Spleen (tissue), 11 donors: ENCODE data around the gene DNAJA2. TPM values are rescaled to one million over a fixed set of nuclear protein-coding genes. Genes with fewer than 3 reads are reported as not detected.

Source experiments
- DNase-seq: peaks from one replicate; pipeline ENCODE4 v3.0.0-alpha.2; 2020
- H3K27ac ChIP-seq, 8 donors: fragments of 200-600 bp; sonication (generic) in 7 of 8; 1 replicate in 4 of 8; 2 replicates in 4 of 8; pipeline versions ENCODE4 v1.5.0 to v1.8.0; 2016 to 2021; ENCODE audit warnings: inconsistent platforms in 4 of 8, mild to moderate bottlenecking in 4 of 8, moderate library complexity in 1 of 8
- H3K27me3 ChIP-seq, 7 donors: fragments of 200-600 bp; sonication (generic) in 6 of 7; replicated peaks in 1 of 7; 1 replicate in 4 of 7; 2 replicates in 3 of 7; pipeline versions ENCODE4 v1.5.0 to v1.8.0; 2016 to 2021; ENCODE audit warnings: inconsistent platforms in 3 of 7, mild to moderate bottlenecking in 1 of 7
- H3K36me3 ChIP-seq, 6 donors: fragments of 200-600 bp; sonication (generic) in 5 of 6; 1 replicate in 4 of 6; 2 replicates in 2 of 6; pipeline versions ENCODE4 v1.5.0 to v1.8.0; 2016 to 2021; ENCODE audit warnings: inconsistent platforms in 2 of 6
- H3K4me1 ChIP-seq, 6 donors: fragments of 200-600 bp; sonication (generic) in 5 of 6; 1 replicate in 3 of 6; 2 replicates in 3 of 6; pipeline versions ENCODE4 v1.5.0 to v1.8.0; 2016 to 2021; ENCODE audit warnings: inconsistent platforms in 3 of 6
- H3K4me3 ChIP-seq, 8 donors: fragments of 200-600 bp; sonication (generic) in 7 of 8; 1 replicate in 4 of 8; 2 replicates in 4 of 8; pipeline versions ENCODE4 v1.5.0 to v1.8.0; 2016 to 2021; ENCODE audit warnings: inconsistent platforms in 4 of 8, mild to moderate bottlenecking in 4 of 8, moderate library complexity in 2 of 8
- H3K9me3 ChIP-seq, 8 donors: fragments of 200-600 bp; sonication (generic) in 7 of 8; 1 replicate in 4 of 8; 2 replicates in 4 of 8; pipeline versions ENCODE4 v1.5.0 to v1.8.0; 2016 to 2021; ENCODE audit warnings: inconsistent platforms in 4 of 8
- CTCF ChIP-seq, 11 experiments: fragments of 200-600 bp in 7 of 11; fragments of 450-650 bp in 4 of 11; sonication (generic) in 4 of 11; IDR thresholded peaks in 8 of 11; conservative IDR thresholded peaks in 3 of 11; 1 replicate in 7 of 11; 2 replicates in 4 of 11; pipeline versions ENCODE4 v1.4.0 to v1.8.0; 2016 to 2021; ENCODE audit warnings: antibody characterized with exemption in 11 of 11, inconsistent platforms in 4 of 11, mild to moderate bottlenecking in 1 of 11
- POLR2A ChIP-seq, 3 donors: fragments of 450-650 bp; IDR thresholded peaks; one replicate each; pipeline ENCODE4 v1.5.1; 2017; ENCODE audit warnings: antibody characterized with exemption in 3 of 3, mild to moderate bottlenecking in 1 of 3
- POLR2AphosphoS5 ChIP-seq, 3 donors: sonication (generic); formaldehyde crosslinking; IDR thresholded peaks; one replicate each; pipeline ENCODE4 v1.5.1; 2017; ENCODE audit warnings: antibody characterized with exemption in 3 of 3
- WGBS, 5 donors: extraction: QIAGEN DNeasy Blood & Tissue Kit in 3 of 5; methylation state at CpG; one replicate each; pipeline versions ENCODE4 v1.1.5 to v1.1.7; 2013 to 2018; 5-methylcytosine and 5-hydroxymethylcytosine counted together
- intact Hi-C: fragments of 100-400 bp; cut with DNase I; formaldehyde crosslinking; loops from one replicate; pipeline ENCODE4 v1.15.0; 2023; ENCODE audit warnings: low total_unique reads
- polyA plus RNA-seq, 3 donors: library from polyadenylated mRNA; stranded (reverse); fragments of 200-250 nt; gene quantifications; one replicate each; pipeline ENCODE4 v1.2.1, GENCODE V29; 2013
- total RNA-seq, 7 donors: library from RNA; depleted of rRNA in 3 of 7; stranded (reverse); fragments of >200 nt in 3 of 7; fragmentation: NEBNext Ultra II Directional in 4 of 7; extraction: Animal tissue kit (Norgen Biotek cat#: 25700) in 4 of 7; gene quantifications; one replicate each; pipeline versions ENCODE4 v1.1.0 to v1.2.1, GENCODE V29; 2016 to 2021
- donor health status: healthy with polysubstance abuse.
- donor health status: DM: no; HTN: no; CAD: no; lungs with moderate emphysema.
- donor health status: DM: no; HTN: no; CAD: no.
- donor health status: Bipolar disorder and iron deficiency.
- donor health status: healthy.
- donor health status: DM: no; HTN: no; CAD: no.
- donor health status: DM: yes; HTN: yes; CAD: no.

The DNAJA2 gene
- total and polyA plus RNA-seq, 10 donors = 25.0 to 61.5 (median 50.4) TPM

- intact Hi-C loops = loop anchor here (10.0 kb wide), 2 partner anchors 169 to 489 kb away; partner anchors contain the start of genes ITFG1, NETO2 and PHKB
- H3K9me3 ChIP-seq = no peaks in the 10 kb centered on the region
- WGBS, 5 donors = 63 to 78% (median 77%) methylated on average over 4 of the region's 4 CpGs
- no peak for DNase-seq
- H3K4me1 ChIP-seq = peaks cover 22 to 36% (median 26%) of the 10 kb centered on the region in 6 donors
- no peak overlapping the region for H3K4me3 ChIP-seq
- H3K27ac ChIP-seq = no peak overlapping the region
- H3K36me3 ChIP-seq = peaks cover 0 to 9% (median 2%) of the 10 kb centered on the region in 6 donors
- no peaks in the 10 kb centered on the region for H3K27me3 ChIP-seq
- no peak for TF ChIP-seq POLR2AphosphoS5 (IDR thresholded peaks at IDR 0.05)
- no peak for TF ChIP-seq POLR2A (IDR thresholded peaks at IDR 0.05)
- no peak for TF ChIP-seq CTCF (IDR thresholded peaks at IDR 0.05 in 8 of 11, conservative IDR thresholded peaks at IDR 0.05 in 3 of 11)
Observed at GRCh38 chr16:46975908-46976470, 2.5 kb upstream of the DNAJA2 start.

- no peak for DNase-seq
- intact Hi-C loops = loop anchor here (10.0 kb wide), 2 partner anchors 170 to 490 kb away; partner anchors contain the start of genes ITFG1, NETO2 and PHKB
- Histone ChIP-seq H3K4me1 (peaks cover 25 to 45% (median 33%) of the 10 kb centered on the region in 6 donors), H3K9me3 (no peaks in the 10 kb centered on the region), H3K4me3 (no peak overlapping the region), H3K27ac (no peak overlapping the region), H3K36me3 (peaks cover 0 to 18% (median 6%) of the 10 kb centered on the region in 6 donors), H3K27me3 (no peaks in the 10 kb centered on the region)
- no peak for TF ChIP-seq POLR2AphosphoS5 (IDR thresholded peaks at IDR 0.05)
- 94 to 97% (median 96%) methylated on average over 11 of the region's 11 CpGs for WGBS, 5 donors
Observed at GRCh38 chr16:46975165-46975564, 1.7 kb upstream of the DNAJA2 start.

- WGBS, 5 donors = 64 to 77% (median 65%) methylated on average over 6 of the region's 6 CpGs
- intact Hi-C loops = loop anchor here (10.0 kb wide), 2 partner anchors 170 to 490 kb away; partner anchors contain the start of genes ITFG1, NETO2 and PHKB
- Histone ChIP-seq H3K27me3 (no peaks in the 10 kb centered on the region), H3K4me1 (peaks cover 30 to 53% (median 41%) of the 10 kb centered on the region in 6 donors), H3K9me3 (no peaks in the 10 kb centered on the region), H3K27ac (peak overlapping the region; percentile 95 to 99 (median 98)), H3K36me3 (peaks cover 0 to 26% (median 9%) of the 10 kb centered on the region in 6 donors), H3K4me3 (peak overlapping the region in 7 of 8 donors; percentile 82 to 94 (median 88))
- no peak for DNase-seq
- TF ChIP-seq CTCF (IDR thresholded peaks at IDR 0.05 in 8 of 11, conservative IDR thresholded peaks at IDR 0.05 in 3 of 11) (peak in 2 of 11 experiments; percentile 8 to 20), POLR2AphosphoS5 (IDR thresholded peaks at IDR 0.05) (no peak)
Observed at GRCh38 chr16:46974352-46974751, 878 bp upstream of the DNAJA2 start.

GRCh38 chr16:46973996-46974324, 486 bp upstream of the DNAJA2 start:
- peak overlapping the region; percentile 82 to 94 (median 87) for H3K4me3 ChIP-seq
- H3K27me3 ChIP-seq = no peaks in the 10 kb centered on the region
- H3K4me1 ChIP-seq = peaks cover 30 to 57% (median 44%) of the 10 kb centered on the region in 6 donors
- peaks cover 0 to 30% (median 13%) of the 10 kb centered on the region in 6 donors for H3K36me3 ChIP-seq
- WGBS, 5 donors = 3 to 4% (median 3%) methylated on average over 14 of the region's 14 CpGs
- H3K27ac ChIP-seq = peak overlapping the region; percentile 95 to 99 (median 98)
- no peaks in the 10 kb centered on the region for H3K9me3 ChIP-seq
- no peak for TF ChIP-seq POLR2AphosphoS5 (IDR thresholded peaks at IDR 0.05)
- TF ChIP-seq POLR2A (IDR thresholded peaks at IDR 0.05) = no peak
- no peak for TF ChIP-seq CTCF (IDR thresholded peaks at IDR 0.05 in 8 of 11, conservative IDR thresholded peaks at IDR 0.05 in 3 of 11)
- intact Hi-C loops = loop anchor here (10.0 kb wide), 2 partner anchors 171 to 491 kb away; partner anchors contain the start of genes ITFG1, NETO2 and PHKB
- no peak for DNase-seq
